CD4-positive, alpha-beta memory T cell (primary cell): ENCODE results near the gene MAP3K9. TPM values are rescaled to one million over a fixed set of nuclear protein-coding genes. Genes with fewer than 3 reads are reported as not detected.
A peak's percentile ranks its signal among the peaks of the same experiment; 100 is the strongest.

Experiments used
- CTCF ChIA-PET: fragments of 350-600 bp; sonication (Branson Sonifier 250); formaldehyde crosslinking; loops from one replicate; lab custom pipeline; 2021; ENCODE audit warnings: inconsistent platforms; ENCODE audit not compliant: partially characterized antibody; lab: Charles Lee
- POLR2A ChIA-PET: fragments of 350-600 bp; sonication (Branson Sonifier 250); formaldehyde crosslinking; loops from one replicate; lab custom pipeline; 2021; ENCODE audit not compliant: partially characterized antibody; lab: Charles Lee
- DNase-seq, 5 donors: peaks; one replicate each; pipeline versions ENCODE4 v3.0.0 to v3.0.0-alpha.2; 2020 to 2022; ENCODE audit warnings: mixed read lengths in 1 of 5
- H3K27ac ChIP-seq: one replicate; pipeline ENCODE4 v1.7.0; 2013; ENCODE audit warnings: low read depth, low read length
- H3K27me3 ChIP-seq: 2 replicates; pipeline ENCODE4 v1.7.0; 2013; ENCODE audit warnings: mild to moderate bottlenecking, low read length, moderate library complexity; ENCODE audit not compliant: insufficient read depth
- H3K36me3 ChIP-seq: 2 replicates; pipeline ENCODE4 v1.7.0; 2013; ENCODE audit warnings: mild to moderate bottlenecking, low read length, moderate library complexity; ENCODE audit not compliant: insufficient read depth
- H3K4me1 ChIP-seq: 2 replicates; pipeline ENCODE4 v1.7.0; 2013; ENCODE audit warnings: mild to moderate bottlenecking, low read length, moderate library complexity; ENCODE audit not compliant: insufficient read depth
- H3K4me3 ChIP-seq, 2 donors: one replicate each; pipeline ENCODE4 v1.7.0; 2013; ENCODE audit warnings: low read length in 2 of 2, mild to moderate bottlenecking in 1 of 2
- H3K9me3 ChIP-seq, 2 donors: one replicate each; pipeline ENCODE4 v1.7.0; 2013; ENCODE audit warnings: low read length in 2 of 2, control low read depth in 1 of 2; ENCODE audit not compliant: control insufficient read depth in 1 of 2
- H3K27ac Mint-ChIP-seq, 7 donors: one replicate each; pipeline ENCODE4 v1.8.0; 2020 to 2021; ENCODE audit warnings: mixed read lengths in 7 of 7, mild to moderate bottlenecking in 6 of 7, inconsistent platforms in 3 of 7, moderate library complexity in 3 of 7
- H3K27me3 Mint-ChIP-seq, 2 donors: one replicate each; pipeline ENCODE4 v1.8.0; 2020 to 2021; ENCODE audit warnings: mixed read lengths in 2 of 2
- H3K36me3 Mint-ChIP-seq, 2 donors: one replicate each; pipeline ENCODE4 v1.8.0; 2020 to 2021; ENCODE audit warnings: mixed read lengths in 2 of 2, inconsistent platforms in 1 of 2, mild to moderate bottlenecking in 1 of 2
- H3K4me1 Mint-ChIP-seq, 4 donors: one replicate each; pipeline ENCODE4 v1.8.0; 2020 to 2021; ENCODE audit warnings: mixed read lengths in 4 of 4, mild to moderate bottlenecking in 1 of 4
- H3K4me3 Mint-ChIP-seq, 8 donors: one replicate each; pipeline ENCODE4 v1.8.0; 2020 to 2021; ENCODE audit warnings: mixed read lengths in 8 of 8, mild to moderate bottlenecking in 7 of 8, moderate library complexity in 6 of 8, inconsistent platforms in 3 of 8
- H3K9me3 Mint-ChIP-seq, 8 donors: one replicate each; pipeline ENCODE4 v1.8.0; 2020 to 2021; ENCODE audit warnings: mixed read lengths in 8 of 8, mild to moderate bottlenecking in 5 of 8, inconsistent platforms in 3 of 8, moderate library complexity in 1 of 8
- intact Hi-C: fragments of 100-400 bp; cut with micrococcal nuclease; formaldehyde crosslinking; loops from one replicate; pipeline ENCODE4 v1.15.1; 2023
- polyA plus RNA-seq, 2 donors: library from polyadenylated mRNA; unstranded; fragments of 300-500 nt; fragmentation: Illumina TruSeq; gene quantifications; one replicate each; pipeline ENCODE4 v1.2.3, GENCODE V29; 2021
- total RNA-seq, 2 experiments: library from RNA; stranded (reverse); gene quantifications; one replicate each; pipeline ENCODE4 v1.2.3, GENCODE V29; 2021

MAP3K9 gene
- total and polyA plus RNA-seq, 4 experiments from 2014 or later: 0.47 to 6.4 (median 3.5) TPM

DNA sequence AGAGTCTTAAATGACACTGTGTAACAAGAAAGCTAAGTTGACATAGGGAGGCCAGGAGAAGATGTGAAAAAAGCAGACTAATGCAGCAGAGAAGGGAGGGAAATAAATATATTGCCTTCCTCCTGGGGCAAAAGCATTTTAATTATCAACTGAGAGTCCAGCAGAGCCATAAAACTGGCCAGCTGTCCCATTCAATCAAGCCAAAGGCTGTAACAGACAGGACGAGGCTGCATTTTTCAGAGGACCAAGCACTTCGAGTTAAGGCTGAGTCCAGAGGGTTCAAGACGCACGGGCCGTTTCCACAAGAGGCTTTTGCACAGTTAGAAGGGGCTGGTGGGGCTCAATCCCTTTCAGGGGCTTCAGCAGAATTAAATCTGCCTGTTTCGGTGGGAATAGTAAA lies 20.4 kb downstream of the MAP3K9 start:
- H3K27me3 Mint-ChIP-seq: no peaks in the 10 kb centered on the region
- no peak overlapping the region for H3K27ac Mint-ChIP-seq
- Histone ChIP-seq H3K4me1 (no peaks in the 10 kb centered on the region), H3K27ac (no peak overlapping the region), H3K36me3 (no peaks in the 10 kb centered on the region), H3K9me3 (no peaks in the 10 kb centered on the region), H3K4me3 (no peak overlapping the region), H3K27me3 (no peaks in the 10 kb centered on the region)
- CTCF ChIA-PET: no interaction called here
- intact Hi-C loops: no loop called here
- peaks cover 0 to under 1% (median 0%) of the 10 kb centered on the region in 4 donors for H3K4me1 Mint-ChIP-seq
- no peak overlapping the region for H3K4me3 Mint-ChIP-seq
- peaks cover 5 to 20% of the 10 kb centered on the region in 2 donors for H3K36me3 Mint-ChIP-seq
- H3K9me3 Mint-ChIP-seq: no peaks in the 10 kb centered on the region
- DNase-seq: no peak
- POLR2A ChIA-PET: no interaction called here

GRCh38 chr14:70785556-70785955 lies 23.8 kb downstream of the MAP3K9 start:
- no peaks in the 10 kb centered on the region for H3K9me3 Mint-ChIP-seq
- H3K4me3 ChIP-seq: no peak overlapping the region
- no peaks in the 10 kb centered on the region for H3K36me3 ChIP-seq
- no peaks in the 10 kb centered on the region for H3K27me3 Mint-ChIP-seq
- H3K36me3 Mint-ChIP-seq: peaks cover 2 to 4% of the 10 kb centered on the region in 2 donors
- intact Hi-C loops: no loop called here
- H3K27ac ChIP-seq: no peak overlapping the region
- H3K4me3 Mint-ChIP-seq: no peak overlapping the region
- POLR2A ChIA-PET: no interaction called here
- CTCF ChIA-PET: no interaction called here
- DNase-seq: no peak
- peaks cover 9% of the 10 kb centered on the region for H3K4me1 ChIP-seq
- no peaks in the 10 kb centered on the region for H3K27me3 ChIP-seq
- no peaks in the 10 kb centered on the region for H3K9me3 ChIP-seq
- H3K27ac Mint-ChIP-seq: no peak overlapping the region
- peaks cover 3 to 14% (median 8%) of the 10 kb centered on the region in 4 donors for H3K4me1 Mint-ChIP-seq

DNA sequence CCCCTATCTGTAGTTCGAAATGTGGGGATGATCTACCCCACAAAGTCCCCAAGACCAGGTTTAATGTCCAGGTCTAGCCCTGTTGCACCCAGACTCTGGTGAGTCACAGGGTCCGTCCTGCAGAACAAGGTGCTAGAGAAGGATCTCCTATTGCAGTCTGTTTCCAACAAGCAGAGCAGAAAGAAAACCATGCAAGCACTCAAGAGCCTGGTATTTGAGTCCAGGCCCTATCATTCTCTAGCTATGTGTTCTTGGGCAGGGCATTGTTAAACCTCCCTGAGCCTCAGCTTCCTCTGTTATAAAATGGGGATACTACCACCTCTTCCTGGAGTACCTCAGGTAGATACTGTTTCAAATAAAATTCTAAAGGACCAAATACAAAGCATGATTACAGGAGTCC lies 24.4 kb downstream of the MAP3K9 start:
- Mint-ChIP-seq H3K4me3 (no peak overlapping the region), H3K27ac (no peak overlapping the region), H3K9me3 (no peaks in the 10 kb centered on the region), H3K36me3 (peaks cover 2 to 4% of the 10 kb centered on the region in 2 donors), H3K4me1 (peaks cover 3 to 14% (median 8%) of the 10 kb centered on the region in 4 donors), H3K27me3 (no peaks in the 10 kb centered on the region)
- ChIA-PET CTCF (no interaction called here), POLR2A (no interaction called here)
- H3K36me3 ChIP-seq: no peaks in the 10 kb centered on the region
- DNase-seq: no peak
- H3K4me3 ChIP-seq: no peak overlapping the region
- H3K27me3 ChIP-seq: no peaks in the 10 kb centered on the region
- H3K4me1 ChIP-seq: peaks cover 9% of the 10 kb centered on the region
- intact Hi-C loops: no loop called here
- no peak overlapping the region for H3K27ac ChIP-seq
- H3K9me3 ChIP-seq: no peaks in the 10 kb centered on the region

GRCh38 chr14:70782361-70782760 lies 27.0 kb downstream of the MAP3K9 start:
- DNase-seq: peak in 1 of 5 donors; percentile 13
- Mint-ChIP-seq H3K27me3 (no peaks in the 10 kb centered on the region), H3K36me3 (peaks cover 0 to 4% of the 10 kb centered on the region in 2 donors), H3K9me3 (no peaks in the 10 kb centered on the region), H3K4me3 (no peak overlapping the region), H3K4me1 (peaks cover 3 to 14% (median 8%) of the 10 kb centered on the region in 4 donors), H3K27ac (no peak overlapping the region)
- Histone ChIP-seq H3K4me1 (peaks cover 9% of the 10 kb centered on the region), H3K27ac (no peak overlapping the region), H3K27me3 (no peaks in the 10 kb centered on the region), H3K9me3 (no peaks in the 10 kb centered on the region), H3K36me3 (no peaks in the 10 kb centered on the region), H3K4me3 (no peak overlapping the region)
- CTCF ChIA-PET: no interaction called here
- intact Hi-C loops: no loop called here
- POLR2A ChIA-PET: no interaction called here

GRCh38 chr14:70780396-70781075 lies 28.8 kb downstream of the MAP3K9 start:
- Histone ChIP-seq H3K27ac (no peak overlapping the region), H3K4me3 (no peak overlapping the region), H3K9me3 (no peaks in the 10 kb centered on the region), H3K4me1 (peaks cover 9% of the 10 kb centered on the region), H3K36me3 (no peaks in the 10 kb centered on the region), H3K27me3 (no peaks in the 10 kb centered on the region)
- H3K4me3 Mint-ChIP-seq: no peak overlapping the region
- DNase-seq: no peak
- H3K27me3 Mint-ChIP-seq: no peaks in the 10 kb centered on the region
- no peak overlapping the region for H3K27ac Mint-ChIP-seq
- ChIA-PET POLR2A (no interaction called here), CTCF (no interaction called here)
- peaks cover 3 to 14% (median 8%) of the 10 kb centered on the region in 4 donors for H3K4me1 Mint-ChIP-seq
- peaks cover 0 to 2% of the 10 kb centered on the region in 2 donors for H3K36me3 Mint-ChIP-seq
- H3K9me3 Mint-ChIP-seq: no peaks in the 10 kb centered on the region
- intact Hi-C loops: no loop called here

- no peaks in the 10 kb centered on the region for H3K36me3 Mint-ChIP-seq
- CTCF ChIA-PET: no interaction called here
Measured at GRCh38 chr14:70779667-70780066, 29.6 kb downstream of the MAP3K9 start.

DNA sequence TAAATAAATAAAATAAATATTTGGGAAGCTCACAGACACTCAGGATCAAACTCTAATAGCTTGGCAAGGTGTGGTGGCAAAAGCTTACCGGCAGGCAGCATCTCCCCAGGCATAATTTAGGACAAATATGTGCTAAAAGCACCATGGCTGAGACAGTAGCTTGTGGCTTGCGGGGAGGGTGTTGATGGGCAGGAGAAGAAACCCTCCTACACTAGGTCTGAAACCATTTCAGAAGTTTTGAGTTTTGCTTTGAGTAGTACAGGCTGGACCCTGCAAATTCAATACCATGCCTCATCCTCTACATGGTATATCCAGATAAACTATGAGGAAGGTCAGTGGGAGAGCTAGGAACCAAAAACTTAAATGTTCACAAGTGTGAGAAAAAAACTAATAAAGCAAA lies 33.1 kb downstream of the MAP3K9 start:
- Mint-ChIP-seq H3K9me3 (no peaks in the 10 kb centered on the region), H3K4me3 (no peak overlapping the region)

More at GRCh38 chr14:70779667-70780066, 29.6 kb downstream of the MAP3K9 start:
- H3K4me3 Mint-ChIP-seq: no peak overlapping the region
- POLR2A ChIA-PET: no interaction called here
- H3K4me1 Mint-ChIP-seq: peaks cover 3 to 14% (median 8%) of the 10 kb centered on the region in 4 donors
- Histone ChIP-seq H3K4me3 (no peak overlapping the region), H3K9me3 (no peaks in the 10 kb centered on the region), H3K4me1 (peaks cover 9% of the 10 kb centered on the region), H3K27me3 (no peaks in the 10 kb centered on the region), H3K27ac (no peak overlapping the region), H3K36me3 (no peaks in the 10 kb centered on the region)
- H3K9me3 Mint-ChIP-seq: no peaks in the 10 kb centered on the region
- H3K27ac Mint-ChIP-seq: no peak overlapping the region
- DNase-seq: no peak
- intact Hi-C loops: no loop called here
- no peaks in the 10 kb centered on the region for H3K27me3 Mint-ChIP-seq

More for the DNA sequence above, 33.1 kb downstream of the MAP3K9 start:
- no peak for DNase-seq
- H3K4me1 Mint-ChIP-seq: no peaks in the 10 kb centered on the region
- intact Hi-C loops: no loop called here
- Histone ChIP-seq H3K9me3 (no peaks in the 10 kb centered on the region), H3K36me3 (no peaks in the 10 kb centered on the region), H3K27me3 (no peaks in the 10 kb centered on the region), H3K27ac (no peak overlapping the region), H3K4me3 (no peak overlapping the region), H3K4me1 (no peaks in the 10 kb centered on the region)
- no peaks in the 10 kb centered on the region for H3K27me3 Mint-ChIP-seq
- no peak overlapping the region for H3K27ac Mint-ChIP-seq
- H3K36me3 Mint-ChIP-seq: peaks cover 0 to 3% of the 10 kb centered on the region in 2 donors
- ChIA-PET CTCF (interaction anchor here (1.3 kb wide), 1 partner anchor 18 kb away, joined by 6 read pairs; no protein-coding TSS in a partner anchor), POLR2A (no interaction called here)
